K562 (cell line): Measurements from ENCODE around the gene PPM1M. TPM values are rescaled to one million over a fixed set of nuclear protein-coding genes. Genes with fewer than 3 reads are reported as not detected.

ENCODE experiments used
- E2F8 ChIP-seq: fragments of 450-650 bp; IDR thresholded peaks from 2 replicates; pipeline ENCODE4 v1.7.1; 2018; ENCODE audit warnings: mild to moderate bottlenecking, low read depth; ENCODE audit not compliant: partially characterized antibody
- FIP1L1 ChIP-seq: fragments of 200-400 bp; formaldehyde crosslinking; IDR thresholded peaks from 2 replicates; pipeline ENCODE4 v1.6.1; 2018; ENCODE audit warnings: mild to moderate bottlenecking, low read depth, low read length; ENCODE audit not compliant: poor library complexity, severe bottlenecking
- KAT8 ChIP-seq: fragments of 450-650 bp; IDR thresholded peaks from 2 replicates; pipeline ENCODE4 v1.6.1; 2016; ENCODE audit warnings: low read depth, mild to moderate bottlenecking
- L3MBTL2 ChIP-seq: fragments of 450-650 bp; IDR thresholded peaks from 2 replicates; pipeline ENCODE4 v1.6.1; 2016; ENCODE audit warnings: mild to moderate bottlenecking, moderate library complexity
- NFRKB ChIP-seq: fragments of 450-650 bp; IDR thresholded peaks from 2 replicates; pipeline ENCODE4 v1.6.1; 2016; ENCODE audit warnings: low read depth
- POLR2A ChIP-seq: fragments of 450-650 bp; conservative IDR thresholded peaks from 2 replicates; pipeline ENCODE4 v1.6.1; 2016
- RBM17 ChIP-seq: fragments of 200-400 bp; formaldehyde crosslinking; IDR thresholded peaks from 2 replicates; pipeline ENCODE4 v1.6.1; 2017; ENCODE audit warnings: low read depth, mild to moderate bottlenecking, low read length, borderline replicate concordance
- SAP30 ChIP-seq: fragments of 200-600 bp; sonication (generic); IDR thresholded peaks from 2 replicates; pipeline ENCODE4 v1.6.1; 2012; ENCODE audit warnings: borderline replicate concordance, low read depth, mild to moderate bottlenecking, moderate library complexity, low read length, control low read depth, inconsistent platforms; ENCODE audit not compliant: insufficient read depth, poor library complexity, severe bottlenecking
- SIN3B ChIP-seq: fragments of 450-650 bp; IDR thresholded peaks from 2 replicates; pipeline ENCODE4 v1.6.1; 2017; ENCODE audit warnings: low read depth, mild to moderate bottlenecking, moderate library complexity
- SNIP1 ChIP-seq: fragments of 450-650 bp; IDR thresholded peaks from 2 replicates; pipeline ENCODE4 v1.7.1; 2017; ENCODE audit warnings: low read depth, mild to moderate bottlenecking
- SRSF3 ChIP-seq: fragments of 200-400 bp; formaldehyde crosslinking; IDR thresholded peaks from 2 replicates; pipeline ENCODE4 v1.6.1; 2016; ENCODE audit warnings: mild to moderate bottlenecking, low read length, moderate library complexity; ENCODE audit not compliant: insufficient read depth
- ZBTB1 ChIP-seq: sonication (generic); formaldehyde crosslinking; IDR thresholded peaks from 2 replicates; pipeline ENCODE4 v1.8.1; 2023; ENCODE audit warnings: missing genetic modification reagents, low read depth, mild to moderate bottlenecking, borderline replicate concordance
- ZNF212 ChIP-seq: fragments of 450-650 bp; formaldehyde crosslinking; IDR thresholded peaks from 2 replicates; pipeline ENCODE4 v1.4.0; 2020; ENCODE audit warnings: mild to moderate bottlenecking
- ZNF384 ChIP-seq: IDR thresholded peaks from 2 replicates; pipeline ENCODE4 v1.6.1; 2012; ENCODE audit warnings: low read depth, low read length, improper control_type of control experiment
- ZNF696 ChIP-seq: fragments of 250-450 bp; sonication (Bioruptor Pico); conservative IDR thresholded peaks from 2 replicates; pipeline ENCODE4 v1.4.0; 2020; ENCODE audit warnings: mild to moderate bottlenecking, moderate library complexity
- ZNF79 ChIP-seq: fragments of 250-450 bp; sonication (Bioruptor Pico); IDR thresholded peaks from 2 replicates; pipeline ENCODE4 v1.4.0; 2020; ENCODE audit warnings: low read depth, mild to moderate bottlenecking, moderate library complexity
- polyA plus RNA-seq, 8 experiments: library from polyadenylated mRNA; depleted of rRNA in 4 of 8; stranded (reverse) in 5 of 8; unstranded in 3 of 8; fragments of >200 nt; fragmentation: Nextera tagmentation in 2 of 8; fragmentation: Illumina TruSeq in 1 of 8; extraction: Ambion mirVana in 2 of 8; extraction: Trizol in 1 of 8; gene quantifications; 2 replicates each; pipeline versions ENCODE4 v1.2.1 to v1.2.3, GENCODE V29; 2011 to 2014; ENCODE audit warnings: inconsistent platforms in 1 of 8, missing spikeins in 1 of 8
- total RNA-seq, 7 experiments: library from RNA; depleted of rRNA in 6 of 7; stranded (reverse); fragments of >200 nt in 6 of 7; fragmentation: Illumina TruSeq in 2 of 7; extraction: Trizol in 2 of 7; gene quantifications; 2 replicates each; pipeline versions ENCODE4 v1.2.1 to v1.2.3, GENCODE V29; 2011 to 2021; ENCODE audit warnings: low replicate concordance in 1 of 7
- TF ChIP-seq, protein P1 (sequence below), 3 experiments: IDR thresholded peaks in 2 of 3; conservative IDR thresholded peaks in 1 of 3; 2 replicates each; pipeline ENCODE4 v1.5.1; 2011 to 2012; ENCODE audit warnings: low read length in 3 of 3, mild to moderate bottlenecking in 3 of 3, control low read depth in 2 of 3, improper control_type of control experiment in 1 of 3, inconsistent platforms in 1 of 3, low read depth in 1 of 3, mixed read lengths in 1 of 3, moderate library complexity in 1 of 3; ENCODE audit not compliant: insufficient read depth in 2 of 3
- TF ChIP-seq, protein P2 (sequence below): sonication (generic); formaldehyde crosslinking; IDR thresholded peaks from 2 replicates; pipeline ENCODE4 v1.8.0; 2022; ENCODE audit warnings: mild to moderate bottlenecking, missing genetic modification reagents

Gene PPM1M
- total and polyA plus RNA-seq, 9 of the 15 experiments (the other 6 are each of a cell fraction or from before 2014, with no cell fraction given) = 1.4 to 9.2 (median 4.4) TPM

DNA sequence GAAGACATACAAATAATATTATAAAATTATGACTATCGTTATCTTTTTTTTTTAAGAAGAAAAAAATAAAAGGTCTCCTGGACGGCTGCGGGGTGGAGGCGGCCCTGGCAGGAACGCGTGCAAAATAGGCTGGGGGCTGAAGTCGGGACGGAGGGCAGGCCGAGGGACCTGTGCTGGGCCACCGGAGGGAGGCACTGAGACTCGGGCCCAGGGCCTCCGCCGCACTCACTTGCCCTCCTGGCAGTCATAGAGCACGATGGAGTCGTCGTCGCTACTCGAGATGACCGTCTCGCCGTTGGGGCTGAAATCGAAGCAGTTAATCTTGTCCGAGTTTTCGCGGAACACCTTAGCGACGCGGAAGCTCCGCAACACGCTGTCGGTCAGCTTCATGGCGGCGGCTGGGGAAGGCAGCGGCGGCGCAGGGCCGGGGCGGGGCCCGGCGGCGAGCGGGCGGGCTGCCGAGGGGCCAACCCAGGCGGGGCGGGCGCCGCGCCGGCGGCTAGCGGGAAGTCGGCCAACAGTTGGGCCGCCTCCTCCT lies 32.5 kb downstream of the PPM1M start (continued):
- TF ChIP-seq E2F8 (no peak), ZNF696 (CRISPR knock-in tag) (no peak), KAT8 (no peak), ZBTB1 (CRISPR knock-in tag) (no peak), NFRKB (peak; percentile 59; the same call in 1 of the 2 replicates), SAP30 (peak; percentile 76), SIN3B (0 out of 2 replicates have a peak, but pooled peaks have one; percentile 28), SNIP1 (no peak), FIP1L1 (no peak), RBM17 (no peak), L3MBTL2 (peak; percentile 16; the same call in 1 of the 2 replicates), ZNF79 (no peak), SRSF3 (no peak), ZNF384 (no peak), POLR2A (no peak; the same call in none of the 2 replicates), ZNF212 (no peak)
- TF ChIP-seq, protein P1, sequence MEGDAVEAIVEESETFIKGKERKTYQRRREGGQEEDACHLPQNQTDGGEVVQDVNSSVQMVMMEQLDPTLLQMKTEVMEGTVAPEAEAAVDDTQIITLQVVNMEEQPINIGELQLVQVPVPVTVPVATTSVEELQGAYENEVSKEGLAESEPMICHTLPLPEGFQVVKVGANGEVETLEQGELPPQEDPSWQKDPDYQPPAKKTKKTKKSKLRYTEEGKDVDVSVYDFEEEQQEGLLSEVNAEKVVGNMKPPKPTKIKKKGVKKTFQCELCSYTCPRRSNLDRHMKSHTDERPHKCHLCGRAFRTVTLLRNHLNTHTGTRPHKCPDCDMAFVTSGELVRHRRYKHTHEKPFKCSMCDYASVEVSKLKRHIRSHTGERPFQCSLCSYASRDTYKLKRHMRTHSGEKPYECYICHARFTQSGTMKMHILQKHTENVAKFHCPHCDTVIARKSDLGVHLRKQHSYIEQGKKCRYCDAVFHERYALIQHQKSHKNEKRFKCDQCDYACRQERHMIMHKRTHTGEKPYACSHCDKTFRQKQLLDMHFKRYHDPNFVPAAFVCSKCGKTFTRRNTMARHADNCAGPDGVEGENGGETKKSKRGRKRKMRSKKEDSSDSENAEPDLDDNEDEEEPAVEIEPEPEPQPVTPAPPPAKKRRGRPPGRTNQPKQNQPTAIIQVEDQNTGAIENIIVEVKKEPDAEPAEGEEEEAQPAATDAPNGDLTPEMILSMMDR (IDR thresholded peaks at IDR 0.05 in 2 of 3, conservative IDR thresholded peaks at IDR 0.05 in 1 of 3; ENCODE audit: insufficient read depth in 2 of 3, low read depth in 1 of 3, low read length in 3 of 3) = peak in 2 of 3 experiments; percentile 17 to 24; a peak in 1 of 6 replicates
- TF ChIP-seq, protein P2, sequence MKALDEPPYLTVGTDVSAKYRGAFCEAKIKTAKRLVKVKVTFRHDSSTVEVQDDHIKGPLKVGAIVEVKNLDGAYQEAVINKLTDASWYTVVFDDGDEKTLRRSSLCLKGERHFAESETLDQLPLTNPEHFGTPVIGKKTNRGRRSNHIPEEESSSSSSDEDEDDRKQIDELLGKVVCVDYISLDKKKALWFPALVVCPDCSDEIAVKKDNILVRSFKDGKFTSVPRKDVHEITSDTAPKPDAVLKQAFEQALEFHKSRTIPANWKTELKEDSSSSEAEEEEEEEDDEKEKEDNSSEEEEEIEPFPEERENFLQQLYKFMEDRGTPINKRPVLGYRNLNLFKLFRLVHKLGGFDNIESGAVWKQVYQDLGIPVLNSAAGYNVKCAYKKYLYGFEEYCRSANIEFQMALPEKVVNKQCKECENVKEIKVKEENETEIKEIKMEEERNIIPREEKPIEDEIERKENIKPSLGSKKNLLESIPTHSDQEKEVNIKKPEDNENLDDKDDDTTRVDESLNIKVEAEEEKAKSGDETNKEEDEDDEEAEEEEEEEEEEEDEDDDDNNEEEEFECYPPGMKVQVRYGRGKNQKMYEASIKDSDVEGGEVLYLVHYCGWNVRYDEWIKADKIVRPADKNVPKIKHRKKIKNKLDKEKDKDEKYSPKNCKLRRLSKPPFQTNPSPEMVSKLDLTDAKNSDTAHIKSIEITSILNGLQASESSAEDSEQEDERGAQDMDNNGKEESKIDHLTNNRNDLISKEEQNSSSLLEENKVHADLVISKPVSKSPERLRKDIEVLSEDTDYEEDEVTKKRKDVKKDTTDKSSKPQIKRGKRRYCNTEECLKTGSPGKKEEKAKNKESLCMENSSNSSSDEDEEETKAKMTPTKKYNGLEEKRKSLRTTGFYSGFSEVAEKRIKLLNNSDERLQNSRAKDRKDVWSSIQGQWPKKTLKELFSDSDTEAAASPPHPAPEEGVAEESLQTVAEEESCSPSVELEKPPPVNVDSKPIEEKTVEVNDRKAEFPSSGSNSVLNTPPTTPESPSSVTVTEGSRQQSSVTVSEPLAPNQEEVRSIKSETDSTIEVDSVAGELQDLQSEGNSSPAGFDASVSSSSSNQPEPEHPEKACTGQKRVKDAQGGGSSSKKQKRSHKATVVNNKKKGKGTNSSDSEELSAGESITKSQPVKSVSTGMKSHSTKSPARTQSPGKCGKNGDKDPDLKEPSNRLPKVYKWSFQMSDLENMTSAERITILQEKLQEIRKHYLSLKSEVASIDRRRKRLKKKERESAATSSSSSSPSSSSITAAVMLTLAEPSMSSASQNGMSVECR (CRISPR knock-in tag) = peak; percentile 18; the same call in 1 of the 2 replicates
